Measurements from ENCODE around the gene NFATC2. TPM values are rescaled to one million over a fixed set of nuclear protein-coding genes. Genes with fewer than 3 reads are reported as not detected.

Gene NFATC2
- total and polyA plus RNA-seq, 8 donors: 1.5 to 8.3 (median 4.3) TPM

DNA sequence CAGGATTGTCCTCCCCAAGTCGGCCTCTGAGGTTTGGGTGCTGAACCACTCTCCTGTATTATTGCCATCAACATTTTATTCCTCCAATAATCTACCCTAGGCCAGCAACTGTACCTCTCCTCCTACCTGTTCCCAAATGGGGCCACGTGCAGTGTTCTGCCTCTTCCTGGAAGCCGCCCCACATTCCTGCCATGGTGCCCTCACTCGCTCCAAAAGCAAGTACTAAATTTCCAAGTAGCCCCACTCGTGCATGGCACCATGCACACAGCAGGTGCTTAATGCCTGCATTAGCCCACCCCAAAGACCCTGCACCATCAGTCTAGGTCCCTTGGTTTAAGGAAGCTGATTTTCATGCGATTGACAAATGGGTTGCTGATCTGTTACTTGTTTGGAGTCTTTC, 147.8 kb downstream of the NFATC2 start:
- no peaks in the 10 kb centered on the region for H3K36me3 ChIP-seq
- H3K4me3 ChIP-seq: no peak overlapping the region
- TF ChIP-seq, protein P1, sequence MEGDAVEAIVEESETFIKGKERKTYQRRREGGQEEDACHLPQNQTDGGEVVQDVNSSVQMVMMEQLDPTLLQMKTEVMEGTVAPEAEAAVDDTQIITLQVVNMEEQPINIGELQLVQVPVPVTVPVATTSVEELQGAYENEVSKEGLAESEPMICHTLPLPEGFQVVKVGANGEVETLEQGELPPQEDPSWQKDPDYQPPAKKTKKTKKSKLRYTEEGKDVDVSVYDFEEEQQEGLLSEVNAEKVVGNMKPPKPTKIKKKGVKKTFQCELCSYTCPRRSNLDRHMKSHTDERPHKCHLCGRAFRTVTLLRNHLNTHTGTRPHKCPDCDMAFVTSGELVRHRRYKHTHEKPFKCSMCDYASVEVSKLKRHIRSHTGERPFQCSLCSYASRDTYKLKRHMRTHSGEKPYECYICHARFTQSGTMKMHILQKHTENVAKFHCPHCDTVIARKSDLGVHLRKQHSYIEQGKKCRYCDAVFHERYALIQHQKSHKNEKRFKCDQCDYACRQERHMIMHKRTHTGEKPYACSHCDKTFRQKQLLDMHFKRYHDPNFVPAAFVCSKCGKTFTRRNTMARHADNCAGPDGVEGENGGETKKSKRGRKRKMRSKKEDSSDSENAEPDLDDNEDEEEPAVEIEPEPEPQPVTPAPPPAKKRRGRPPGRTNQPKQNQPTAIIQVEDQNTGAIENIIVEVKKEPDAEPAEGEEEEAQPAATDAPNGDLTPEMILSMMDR (IDR thresholded peaks at IDR 0.05): no peak
- no peaks in the 10 kb centered on the region for H3K9me3 ChIP-seq
- intact Hi-C loops (cut with DNase I): no loop called here
- H3K27me3 ChIP-seq: no peaks in the 10 kb centered on the region
- no peak for FAIRE-seq
- no peak for DNase-seq
- WGBS, 2 donors: 92 to 93% methylated on average over 6 of the region's 6 CpGs
- ATAC-seq: no peak
- H3K4me1 ChIP-seq: peaks cover 9 to 14% (median 12%) of the 10 kb centered on the region in 3 donors
- H3K27ac ChIP-seq: no peak overlapping the region

DNA sequence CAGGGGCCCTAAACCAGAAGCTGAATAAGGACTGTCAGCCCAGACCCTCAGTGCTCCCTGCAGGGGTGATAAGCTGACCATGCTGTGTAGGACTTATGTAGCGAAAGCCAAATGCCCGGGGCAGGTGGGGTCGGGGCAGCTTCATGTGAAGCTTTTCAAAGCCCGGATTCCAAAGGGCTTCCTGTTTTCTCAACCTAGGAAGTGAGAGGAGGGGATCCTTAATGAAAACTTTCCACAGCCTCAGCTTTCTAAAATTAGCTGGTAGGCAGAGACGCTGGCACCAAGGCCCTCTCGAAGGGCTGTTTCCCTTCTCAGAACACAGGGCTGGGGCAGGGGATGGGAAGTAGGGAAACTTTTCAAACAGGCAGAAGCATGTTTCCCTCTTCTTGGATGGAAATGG, 148.9 kb downstream of the NFATC2 start:
- Histone ChIP-seq H3K27me3 (no peaks in the 10 kb centered on the region), H3K4me3 (no peak overlapping the region), H3K9me3 (no peaks in the 10 kb centered on the region), H3K27ac (no peak overlapping the region), H3K4me1 (peaks cover 18 to 23% (median 23%) of the 10 kb centered on the region in 3 donors), H3K36me3 (no peaks in the 10 kb centered on the region)
- 68 to 69% methylated on average over 6 of the region's 6 CpGs for WGBS, 2 donors
- intact Hi-C loops (cut with DNase I): no loop called here
- ATAC-seq: no peak
- TF ChIP-seq, protein P1 (IDR thresholded peaks at IDR 0.05): no peak
- FAIRE-seq: no peak
- DNase-seq: no peak

DNA sequence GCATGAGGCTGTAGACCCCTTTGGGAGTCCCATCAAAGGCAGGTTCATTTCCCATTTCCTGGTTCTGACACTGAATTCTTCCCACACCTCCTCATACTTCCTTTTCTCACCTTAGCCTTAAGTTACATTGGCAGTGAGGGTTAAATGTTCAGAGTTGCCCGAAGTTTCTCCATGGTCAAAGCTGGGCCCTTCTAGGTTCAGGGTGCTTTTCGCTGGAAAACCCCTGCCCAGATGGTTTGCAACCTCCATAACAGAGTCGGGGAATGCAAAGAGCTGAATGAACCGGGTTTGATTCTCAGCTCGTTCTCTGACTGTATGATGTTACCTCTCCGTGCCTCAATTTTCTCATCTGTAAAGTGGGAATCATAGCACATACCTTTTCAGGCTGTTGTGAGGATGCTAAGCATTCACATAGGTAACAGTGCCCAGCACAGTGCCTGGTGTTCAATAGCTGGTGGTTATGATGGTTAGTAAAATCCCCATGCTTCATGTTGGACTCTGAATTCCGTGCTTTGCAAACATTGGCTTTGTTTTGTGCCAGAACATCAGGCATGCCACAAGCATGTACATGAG, 149.8 kb downstream of the NFATC2 start:
- 86 to 95% methylated on average over 7 of the region's 7 CpGs for whole genome bisulfite sequencing, 2 donors
- H3K36me3 ChIP-seq: no peaks in the 10 kb centered on the region
- no peak for FAIRE-seq
- no peak overlapping the region for H3K4me3 ChIP-seq
- H3K9me3 ChIP-seq: no peaks in the 10 kb centered on the region
- H3K4me1 ChIP-seq: peaks cover 26 to 32% (median 32%) of the 10 kb centered on the region in 3 donors
- no peak for DNase-seq
- H3K27ac ChIP-seq: no peak overlapping the region
- no peaks in the 10 kb centered on the region for H3K27me3 ChIP-seq
- intact Hi-C loops (cut with DNase I): no loop called here
- no peak for ATAC-seq
- TF ChIP-seq, protein P1 (IDR thresholded peaks at IDR 0.05): no peak

DNA sequence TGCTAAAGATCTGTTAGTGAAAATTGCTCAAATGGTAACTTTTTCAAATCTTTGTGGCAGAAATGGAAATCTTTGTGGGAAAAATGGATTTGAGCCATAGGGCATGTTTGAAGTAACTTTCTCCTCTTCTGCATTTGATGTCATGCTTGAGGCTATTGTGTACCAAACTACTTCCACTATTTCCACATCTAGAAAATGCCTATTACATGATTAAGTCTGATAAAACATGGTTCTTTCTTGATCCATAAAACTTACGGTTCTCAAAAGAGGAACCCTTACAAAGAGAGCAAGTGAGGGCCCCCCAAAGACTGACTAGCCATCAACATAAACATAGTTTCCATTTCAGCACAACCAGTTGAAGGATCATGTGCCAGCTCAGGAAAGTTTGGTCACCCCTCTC, 150.6 kb downstream of the NFATC2 start:
- FAIRE-seq (no peak), DNase-seq (no peak), ATAC-seq (no peak)
- Histone ChIP-seq H3K27me3 (no peaks in the 10 kb centered on the region), H3K27ac (no peak overlapping the region), H3K9me3 (no peaks in the 10 kb centered on the region), H3K4me1 (peaks cover 26 to 40% (median 40%) of the 10 kb centered on the region in 3 donors), H3K36me3 (no peaks in the 10 kb centered on the region), H3K4me3 (no peak overlapping the region)
- WGBS, 2 donors: 90 to 100% methylated on average over 1 of the region's 1 CpG
- TF ChIP-seq, protein P1 (IDR thresholded peaks at IDR 0.05): no peak
- intact Hi-C loops (cut with DNase I): no loop called here

DNA sequence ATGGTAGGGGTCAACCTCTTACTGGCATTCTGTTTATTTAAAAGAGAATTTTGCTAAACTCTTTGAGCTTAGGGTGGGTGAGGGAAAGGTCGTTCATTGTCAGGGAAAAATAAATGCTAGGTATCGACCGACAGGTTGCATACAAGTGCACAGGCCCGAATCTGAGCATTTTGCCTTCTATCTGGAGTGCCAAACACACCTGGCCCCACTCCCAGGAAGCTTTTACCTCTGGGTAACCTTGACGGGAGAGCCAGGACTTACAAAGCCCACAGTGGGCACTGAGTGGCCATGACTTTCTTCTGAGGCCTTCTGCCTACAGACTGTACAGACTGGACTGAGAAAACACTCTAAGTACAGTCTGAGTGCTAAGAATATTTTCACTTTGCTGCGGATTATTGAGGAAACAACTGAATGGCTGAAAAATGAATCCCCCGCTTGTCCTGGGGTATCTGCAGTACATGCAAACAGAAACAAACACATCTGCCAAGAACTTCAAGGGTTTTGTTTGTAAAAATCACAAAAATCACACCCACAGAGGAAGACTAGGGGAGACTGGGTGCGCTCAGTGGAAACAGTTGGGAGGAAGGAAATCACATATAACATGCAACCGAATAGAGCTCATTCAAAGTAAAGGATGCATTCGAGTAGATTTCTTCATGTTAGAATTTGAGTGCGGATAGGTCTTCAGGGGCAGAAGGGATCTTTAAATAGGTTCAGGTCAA, 152.8 kb downstream of the NFATC2 start:
- no peaks in the 10 kb centered on the region for H3K9me3 ChIP-seq
- no peaks in the 10 kb centered on the region for H3K36me3 ChIP-seq
- H3K4me3 ChIP-seq: no peak overlapping the region
- DNase-seq (peak in 4 of 6 donors; percentile 78 to 89 (median 85)), FAIRE-seq (no peak), ATAC-seq (peak; percentile 84 to 94 (median 88))
- 21 to 22% methylated on average over 11 of the region's 11 CpGs for WGBS, 2 donors
- intact Hi-C loops (cut with DNase I): no loop called here
- peak overlapping the region; percentile 24 to 76 (median 67) for H3K27ac ChIP-seq
- TF ChIP-seq, protein P1 (IDR thresholded peaks at IDR 0.05): no peak
- H3K27me3 ChIP-seq: no peaks in the 10 kb centered on the region
- peaks cover 26 to 41% (median 40%) of the 10 kb centered on the region in 3 donors for H3K4me1 ChIP-seq

All from pancreas (tissue), 10 donors.